Neural crest cell (in vitro differentiated cells): ENCODE measurements around the gene ARMC8. TPM values are rescaled to one million over a fixed set of nuclear protein-coding genes. Genes with fewer than 3 reads are reported as not detected.

ENCODE experiments used
- DNase-seq: peaks from one replicate; pipeline ENCODE4 v3.0.0; 2021; ENCODE audit warnings: low read depth, mixed read lengths, low spot score
- H3K27ac Mint-ChIP-seq: one replicate; pipeline ENCODE4 v1.8.0; 2021; ENCODE audit warnings: mild to moderate bottlenecking, mixed read lengths; ENCODE audit not compliant: unreplicated experiment
- H3K27me3 Mint-ChIP-seq: 2 replicates; pipeline ENCODE4 v1.8.0; 2021; ENCODE audit warnings: low read depth, mild to moderate bottlenecking, mixed read lengths
- H3K36me3 Mint-ChIP-seq: 2 replicates; pipeline ENCODE4 v1.8.0; 2021; ENCODE audit warnings: low read depth, mild to moderate bottlenecking, mixed read lengths
- H3K4me1 Mint-ChIP-seq: 2 replicates; pipeline ENCODE4 v1.8.0; 2021; ENCODE audit warnings: mixed read lengths
- H3K4me3 Mint-ChIP-seq: one replicate; pipeline ENCODE4 v1.8.0; 2021; ENCODE audit warnings: mild to moderate bottlenecking, mixed read lengths
- H3K9me3 Mint-ChIP-seq: 2 replicates; pipeline ENCODE4 v1.8.0; 2021; ENCODE audit warnings: mixed read lengths
- total RNA-seq: library from RNA; stranded (reverse); gene quantifications from 2 replicates; pipeline ENCODE4 v1.2.1, GENCODE V29; 2021
- TF ChIP-seq, protein P1 (sequence below): fragments of 200-600 bp; sonication (generic); conservative IDR thresholded peaks from 2 replicates; pipeline ENCODE4 v1.5.0; 2021; ENCODE audit warnings: antibody characterized with exemption, mild to moderate bottlenecking

Gene ARMC8
- total RNA-seq, 1 donor from 2014 or later = 40.0 TPM

DNA sequence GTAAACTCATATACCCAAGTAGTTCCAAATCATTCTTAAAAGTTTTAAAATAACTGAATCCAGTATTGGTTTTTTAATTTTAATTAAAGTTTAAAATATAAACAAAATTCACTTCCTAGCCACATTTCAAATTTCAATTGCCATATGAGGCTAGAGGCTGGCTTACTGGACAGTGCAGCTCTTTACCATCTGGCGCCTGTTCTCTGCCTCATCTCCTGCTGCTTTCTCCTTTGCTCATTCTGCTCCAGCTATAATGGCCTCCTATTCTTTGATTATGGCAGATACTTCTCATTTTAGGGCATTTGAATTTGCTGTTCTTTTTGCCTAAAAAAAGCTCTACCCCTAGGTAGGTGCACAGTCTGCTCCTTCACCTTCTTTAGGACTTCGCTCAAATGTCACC is 19.1 kb downstream of the ARMC8 start:
- no peaks in the 10 kb centered on the region for H3K27me3 Mint-ChIP-seq
- H3K9me3 Mint-ChIP-seq = no peaks in the 10 kb centered on the region
- no peak for DNase-seq
- H3K4me3 Mint-ChIP-seq = no peak overlapping the region
- no peak overlapping the region for H3K27ac Mint-ChIP-seq
- TF ChIP-seq, protein P1, sequence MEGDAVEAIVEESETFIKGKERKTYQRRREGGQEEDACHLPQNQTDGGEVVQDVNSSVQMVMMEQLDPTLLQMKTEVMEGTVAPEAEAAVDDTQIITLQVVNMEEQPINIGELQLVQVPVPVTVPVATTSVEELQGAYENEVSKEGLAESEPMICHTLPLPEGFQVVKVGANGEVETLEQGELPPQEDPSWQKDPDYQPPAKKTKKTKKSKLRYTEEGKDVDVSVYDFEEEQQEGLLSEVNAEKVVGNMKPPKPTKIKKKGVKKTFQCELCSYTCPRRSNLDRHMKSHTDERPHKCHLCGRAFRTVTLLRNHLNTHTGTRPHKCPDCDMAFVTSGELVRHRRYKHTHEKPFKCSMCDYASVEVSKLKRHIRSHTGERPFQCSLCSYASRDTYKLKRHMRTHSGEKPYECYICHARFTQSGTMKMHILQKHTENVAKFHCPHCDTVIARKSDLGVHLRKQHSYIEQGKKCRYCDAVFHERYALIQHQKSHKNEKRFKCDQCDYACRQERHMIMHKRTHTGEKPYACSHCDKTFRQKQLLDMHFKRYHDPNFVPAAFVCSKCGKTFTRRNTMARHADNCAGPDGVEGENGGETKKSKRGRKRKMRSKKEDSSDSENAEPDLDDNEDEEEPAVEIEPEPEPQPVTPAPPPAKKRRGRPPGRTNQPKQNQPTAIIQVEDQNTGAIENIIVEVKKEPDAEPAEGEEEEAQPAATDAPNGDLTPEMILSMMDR = no peak
- peaks cover 23% of the 10 kb centered on the region for H3K4me1 Mint-ChIP-seq
- peaks cover 7% of the 10 kb centered on the region for H3K36me3 Mint-ChIP-seq

DNA sequence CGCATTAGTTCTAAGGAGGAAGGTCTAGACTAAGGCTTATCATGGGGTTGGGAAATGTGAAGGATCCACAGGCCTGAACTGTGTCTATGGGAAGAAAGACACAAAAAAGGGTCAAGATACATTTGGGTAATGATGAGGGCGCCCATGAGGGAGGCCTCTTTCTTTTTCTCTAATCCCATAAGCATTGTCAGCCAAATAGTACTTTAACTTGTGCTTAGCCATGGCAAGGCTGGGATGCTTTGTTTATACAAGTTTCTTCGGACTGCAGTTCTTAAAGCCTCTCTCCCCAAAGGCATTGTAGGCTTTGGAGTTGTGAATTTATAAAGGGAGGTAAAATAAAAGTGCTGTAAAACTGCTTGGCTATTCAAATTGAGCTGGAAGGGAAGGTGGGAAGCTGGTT is 23.4 kb downstream of the ARMC8 start:
- Mint-ChIP-seq H3K9me3 (no peaks in the 10 kb centered on the region), H3K4me3 (no peak overlapping the region), H3K36me3 (peaks cover 7% of the 10 kb centered on the region), H3K27ac (no peak overlapping the region), H3K4me1 (peaks cover 16% of the 10 kb centered on the region), H3K27me3 (no peaks in the 10 kb centered on the region)
- TF ChIP-seq, protein P1 = no peak
- no peak for DNase-seq

DNA sequence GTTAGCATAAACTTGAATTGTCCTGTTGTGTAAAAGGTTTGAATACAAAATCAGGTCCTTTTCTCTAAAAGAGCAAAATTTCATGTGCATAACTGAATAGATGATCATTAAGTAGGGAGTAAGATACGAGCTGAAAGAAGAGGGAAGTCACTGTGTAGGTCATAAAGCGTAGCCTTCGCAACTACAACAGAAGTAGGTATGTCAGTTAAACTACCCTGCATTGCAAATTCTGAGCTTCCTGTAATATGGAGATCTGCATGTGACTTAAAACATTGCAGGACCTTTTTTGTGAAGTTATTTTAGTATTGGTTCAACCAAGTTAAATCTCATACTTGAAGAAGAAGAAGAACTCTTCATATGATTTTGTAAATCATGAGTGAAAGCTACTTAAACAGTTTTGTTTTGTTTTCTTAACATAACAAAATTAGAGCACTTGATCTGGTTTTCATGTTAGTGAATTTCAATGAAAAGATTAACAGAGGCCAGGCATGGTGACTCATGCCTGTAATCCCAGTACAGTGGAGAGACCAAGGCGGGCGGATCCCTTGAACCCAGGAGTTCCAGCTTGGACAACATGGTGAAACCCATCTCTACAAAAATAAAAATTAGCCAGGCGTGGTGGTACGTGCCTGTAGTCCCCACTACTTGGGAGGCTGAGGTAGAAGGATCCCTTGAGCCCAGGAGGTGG is 26.4 kb downstream of the ARMC8 start:
- no peaks in the 10 kb centered on the region for H3K9me3 Mint-ChIP-seq
- peaks cover 4% of the 10 kb centered on the region for H3K4me1 Mint-ChIP-seq
- no peaks in the 10 kb centered on the region for H3K27me3 Mint-ChIP-seq

DNA sequence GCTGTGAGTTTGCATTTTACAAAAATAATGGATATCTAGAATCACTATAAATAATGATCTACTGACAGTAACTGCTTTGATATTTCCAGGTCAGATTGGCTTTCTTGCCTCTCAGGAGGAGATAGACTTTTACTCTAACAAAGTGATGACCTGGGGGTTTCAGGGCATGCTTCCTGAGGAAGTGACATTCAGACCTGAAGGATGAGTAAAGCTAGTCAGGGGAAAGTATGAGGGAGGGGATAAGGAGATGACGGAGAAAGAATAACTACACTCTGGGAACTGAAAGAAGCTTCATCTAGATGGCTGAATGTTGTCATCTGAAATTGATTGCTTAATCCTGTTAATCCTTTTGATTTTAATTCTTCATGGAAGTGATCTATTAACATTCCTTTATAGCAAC is 32.2 kb downstream of the ARMC8 start:
- H3K36me3 Mint-ChIP-seq = no peaks in the 10 kb centered on the region
- H3K27me3 Mint-ChIP-seq = no peaks in the 10 kb centered on the region
- no peak overlapping the region for H3K4me3 Mint-ChIP-seq
- no peak overlapping the region for H3K27ac Mint-ChIP-seq
- H3K9me3 Mint-ChIP-seq = no peaks in the 10 kb centered on the region
- no peak for DNase-seq
- peaks cover 21% of the 10 kb centered on the region for H3K4me1 Mint-ChIP-seq
- TF ChIP-seq, protein P1 = no peak

More for the DNA sequence above, 26.4 kb downstream of the ARMC8 start:
- H3K27ac Mint-ChIP-seq = no peak overlapping the region
- no peak overlapping the region for H3K4me3 Mint-ChIP-seq
- no peaks in the 10 kb centered on the region for H3K36me3 Mint-ChIP-seq
- TF ChIP-seq, protein P1 = no peak
- DNase-seq = no peak

DNA sequence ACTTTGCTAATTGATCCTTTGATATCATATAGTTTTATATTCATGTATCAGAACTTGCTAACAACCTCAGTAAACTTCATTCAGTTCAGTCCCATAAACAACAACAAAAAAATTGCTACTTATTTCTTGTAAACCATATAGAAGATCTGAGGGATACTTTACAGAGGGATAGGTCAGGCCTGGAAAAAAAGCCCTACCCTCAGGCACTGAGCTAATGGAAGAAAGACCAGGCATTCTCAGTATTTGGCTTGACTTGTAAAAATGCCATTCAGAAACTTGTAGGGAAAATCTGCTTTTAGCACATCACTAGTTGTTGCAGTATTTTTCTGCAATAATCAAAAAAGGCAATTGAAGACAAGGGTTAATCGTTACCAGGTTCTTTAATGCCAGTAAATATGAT is 33.1 kb downstream of the ARMC8 start:
- H3K36me3 Mint-ChIP-seq = no peaks in the 10 kb centered on the region
- H3K4me3 Mint-ChIP-seq = no peak overlapping the region
- TF ChIP-seq, protein P1 = no peak
- H3K27me3 Mint-ChIP-seq = no peaks in the 10 kb centered on the region
- DNase-seq = no peak
- no peaks in the 10 kb centered on the region for H3K9me3 Mint-ChIP-seq
- peaks cover 21% of the 10 kb centered on the region for H3K4me1 Mint-ChIP-seq
- H3K27ac Mint-ChIP-seq = no peak overlapping the region
